ENCODE results near the gene NOS1AP. TPM values are rescaled to one million over a fixed set of nuclear protein-coding genes. Genes with fewer than 3 reads are reported as not detected.

The NOS1AP gene
- total RNA-seq, 2 donors from 2014 or later = not detected

DNA sequence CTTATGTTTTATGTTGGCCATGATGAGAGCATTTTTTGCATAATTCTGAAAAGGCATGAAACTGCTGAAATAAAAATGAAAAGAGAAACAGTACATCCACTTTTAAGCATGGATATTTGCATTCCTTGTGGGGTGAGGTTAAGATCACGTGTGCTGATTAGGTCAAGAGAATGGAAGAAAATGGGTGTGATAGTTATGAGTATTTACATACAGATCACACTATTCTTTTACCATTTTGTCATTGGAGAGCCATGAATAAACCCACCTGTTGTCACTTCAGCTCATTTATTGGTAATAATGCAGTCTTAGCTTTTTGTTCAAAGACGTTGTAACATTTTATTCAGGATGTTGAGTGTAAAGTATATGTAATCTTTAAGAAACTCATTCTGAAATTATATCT, 153.2 kb downstream of the NOS1AP start:
- no peak overlapping the region for H3K4me3 Mint-ChIP-seq
- H3K36me3 Mint-ChIP-seq (ENCODE audit: low read depth) = no peaks in the 10 kb centered on the region
- H3K4me1 Mint-ChIP-seq = no peaks in the 10 kb centered on the region
- H3K9me3 ChIP-seq (ENCODE audit: control insufficient read depth, low read length, poor library complexity, severe bottlenecking) = no peaks in the 10 kb centered on the region
- H3K27ac Mint-ChIP-seq = no peak overlapping the region
- DNase-seq (no peak), ATAC-seq (no peak)
- H3K27me3 Mint-ChIP-seq = peaks cover 55% of the 10 kb centered on the region

DNA sequence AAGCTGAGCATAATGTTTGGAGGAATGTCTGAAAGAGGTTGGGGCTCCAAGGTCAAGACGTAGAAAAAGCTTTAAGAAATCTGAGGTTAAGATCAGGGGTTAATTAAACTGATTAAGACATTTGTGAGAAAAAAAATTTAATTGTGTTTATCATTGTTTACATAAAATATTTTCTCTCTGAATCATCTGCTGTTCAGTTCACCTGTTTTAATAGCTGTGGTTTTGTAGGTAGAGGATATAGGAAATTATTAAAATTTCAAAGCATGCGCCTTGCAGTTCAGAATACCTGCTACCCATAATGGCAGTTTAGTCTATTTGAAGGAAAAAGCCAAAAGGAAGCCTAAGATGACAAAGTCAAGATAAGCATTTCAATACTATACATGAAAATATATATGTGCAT, 154.0 kb downstream of the NOS1AP start:
- peaks cover 58% of the 10 kb centered on the region for H3K27me3 Mint-ChIP-seq
- no peaks in the 10 kb centered on the region for H3K9me3 ChIP-seq (ENCODE audit: control insufficient read depth, low read length, poor library complexity, severe bottlenecking)
- no peaks in the 10 kb centered on the region for H3K36me3 Mint-ChIP-seq (ENCODE audit: low read depth)
- no peak overlapping the region for H3K27ac Mint-ChIP-seq
- no peak for ATAC-seq
- no peak for DNase-seq
- H3K4me3 Mint-ChIP-seq = no peak overlapping the region
- no peaks in the 10 kb centered on the region for H3K4me1 Mint-ChIP-seq

DNA sequence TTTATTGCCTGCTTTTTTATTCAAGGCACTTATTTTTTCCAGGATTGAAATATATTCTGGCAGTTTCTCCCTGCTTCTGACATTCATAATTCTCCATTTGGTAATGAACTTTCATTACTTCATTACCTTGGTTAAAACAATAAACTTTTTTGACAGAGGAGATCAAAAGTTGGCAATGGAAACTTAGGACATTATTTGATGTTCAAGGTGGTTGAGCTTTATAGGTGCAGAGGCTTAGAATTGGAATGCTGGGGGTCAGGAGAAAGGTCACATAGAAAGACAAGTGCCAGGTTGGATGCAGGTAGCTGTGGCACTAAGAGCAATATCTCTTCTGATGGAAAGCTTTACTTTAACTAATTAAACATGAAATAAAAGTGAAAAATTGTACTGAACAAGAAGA, 154.8 kb downstream of the NOS1AP start:
- Mint-ChIP-seq H3K27ac (no peak overlapping the region), H3K4me3 (no peak overlapping the region), H3K27me3 (peaks cover 53% of the 10 kb centered on the region), H3K4me1 (no peaks in the 10 kb centered on the region), H3K36me3 (ENCODE audit: low read depth) (no peaks in the 10 kb centered on the region)
- DNase-seq (no peak), ATAC-seq (no peak)
- no peaks in the 10 kb centered on the region for H3K9me3 ChIP-seq (ENCODE audit: control insufficient read depth, low read length, poor library complexity, severe bottlenecking)

DNA sequence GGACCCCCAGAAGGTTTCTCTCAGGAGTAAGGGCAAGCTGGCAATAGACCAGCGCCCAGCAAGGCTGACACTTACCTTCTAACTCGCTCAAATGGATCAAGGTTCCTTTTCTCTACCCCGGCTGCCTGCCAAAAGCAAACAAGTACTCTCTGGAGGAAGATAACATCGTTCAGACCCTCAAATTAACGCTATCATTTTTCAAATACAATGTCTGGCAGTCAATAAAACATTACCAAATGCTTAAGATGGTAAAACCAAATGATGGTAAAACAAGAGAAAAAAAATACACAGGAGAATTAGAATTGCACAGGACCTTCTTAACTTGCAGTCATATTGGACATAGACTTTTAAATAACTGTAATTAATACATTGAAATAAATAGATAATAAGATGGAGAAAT, 159.1 kb downstream of the NOS1AP start:
- H3K4me1 Mint-ChIP-seq = peaks cover 2% of the 10 kb centered on the region
- no peak overlapping the region for H3K27ac Mint-ChIP-seq
- ATAC-seq = no peak

DNA sequence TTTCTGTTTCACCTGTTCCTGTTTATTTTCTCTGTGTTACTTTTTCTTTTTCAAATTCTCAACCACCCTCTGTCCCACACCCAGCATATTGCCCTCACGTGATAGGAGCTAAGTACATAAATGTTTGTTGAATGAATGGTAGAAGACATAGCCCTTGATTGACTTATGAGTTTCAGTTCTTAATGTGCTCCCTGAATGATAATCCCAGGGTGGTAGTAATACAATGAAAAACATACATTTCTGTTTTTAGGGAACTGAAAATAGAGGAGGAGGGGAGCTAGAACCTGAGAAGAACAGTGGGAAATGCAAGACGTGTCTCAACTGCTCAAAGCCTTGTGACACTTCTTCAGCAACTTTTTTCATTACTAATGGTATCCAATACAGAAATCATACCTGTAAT, 160.1 kb downstream of the NOS1AP start:
- no peak for ATAC-seq
- Mint-ChIP-seq H3K27ac (no peak overlapping the region), H3K4me3 (no peak overlapping the region), H3K27me3 (peaks cover 32% of the 10 kb centered on the region), H3K4me1 (peaks cover 2% of the 10 kb centered on the region), H3K36me3 (ENCODE audit: low read depth) (no peaks in the 10 kb centered on the region)
- no peak for DNase-seq
- no peaks in the 10 kb centered on the region for H3K9me3 ChIP-seq (ENCODE audit: control insufficient read depth, low read length, poor library complexity, severe bottlenecking)

More for the DNA sequence above, 159.1 kb downstream of the NOS1AP start:
- Mint-ChIP-seq H3K4me3 (no peak overlapping the region), H3K27me3 (peaks cover 40% of the 10 kb centered on the region), H3K36me3 (ENCODE audit: low read depth) (no peaks in the 10 kb centered on the region)
- no peak for DNase-seq
- no peaks in the 10 kb centered on the region for H3K9me3 ChIP-seq (ENCODE audit: control insufficient read depth, low read length, poor library complexity, severe bottlenecking)

DNA sequence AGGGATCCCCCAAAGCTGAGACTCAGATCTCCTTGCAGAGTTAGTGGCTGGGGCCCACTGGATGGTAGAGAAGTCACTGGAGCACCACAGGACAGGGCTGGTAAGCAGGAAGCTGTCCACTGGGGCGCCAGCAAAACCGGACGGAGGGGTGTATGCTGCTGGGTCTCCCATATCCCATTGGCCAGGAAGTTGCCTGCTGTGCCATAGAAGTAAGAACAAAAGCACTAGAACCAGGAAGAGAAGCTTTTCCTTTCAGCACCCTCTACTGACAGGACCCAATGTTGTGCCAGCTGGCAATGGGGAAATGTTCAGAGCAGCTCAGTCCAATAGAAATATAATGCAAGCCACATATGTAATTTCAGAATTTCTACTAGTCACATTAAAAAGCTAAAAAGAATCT, 160.6 kb downstream of the NOS1AP start:
- H3K27ac Mint-ChIP-seq = no peak overlapping the region

DNA sequence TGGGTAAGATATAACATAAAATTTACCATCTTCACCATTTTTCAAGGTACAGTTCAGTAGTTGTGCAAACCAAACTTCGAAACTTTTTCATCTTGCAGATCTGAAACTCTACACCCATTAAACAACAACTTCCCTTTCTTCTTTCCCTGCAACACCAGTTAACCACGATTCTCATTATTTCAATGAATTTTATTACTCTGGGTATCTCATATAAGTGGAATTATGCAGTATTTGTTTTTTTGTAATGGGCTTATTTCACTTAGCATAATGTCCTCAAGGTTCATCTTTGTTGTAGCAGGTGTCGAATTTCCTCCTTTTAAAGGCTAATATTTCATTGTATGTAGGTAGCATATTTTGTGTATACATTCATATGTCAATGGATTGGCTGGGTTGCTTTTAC, 161.0 kb downstream of the NOS1AP start:
- Mint-ChIP-seq H3K36me3 (ENCODE audit: low read depth) (no peaks in the 10 kb centered on the region), H3K4me1 (peaks cover 2% of the 10 kb centered on the region), H3K27me3 (peaks cover 30% of the 10 kb centered on the region), H3K27ac (no peak overlapping the region), H3K4me3 (no peak overlapping the region)
- DNase-seq (no peak), ATAC-seq (no peak)
- no peaks in the 10 kb centered on the region for H3K9me3 ChIP-seq (ENCODE audit: control insufficient read depth, low read length, poor library complexity, severe bottlenecking)

More for the DNA sequence above, 160.6 kb downstream of the NOS1AP start:
- DNase-seq (no peak), ATAC-seq (no peak)
- H3K9me3 ChIP-seq (ENCODE audit: control insufficient read depth, low read length, poor library complexity, severe bottlenecking) = no peaks in the 10 kb centered on the region
- no peaks in the 10 kb centered on the region for H3K36me3 Mint-ChIP-seq (ENCODE audit: low read depth)
- H3K4me1 Mint-ChIP-seq = peaks cover 2% of the 10 kb centered on the region
- H3K27me3 Mint-ChIP-seq = peaks cover 30% of the 10 kb centered on the region
- no peak overlapping the region for H3K4me3 Mint-ChIP-seq

DNA sequence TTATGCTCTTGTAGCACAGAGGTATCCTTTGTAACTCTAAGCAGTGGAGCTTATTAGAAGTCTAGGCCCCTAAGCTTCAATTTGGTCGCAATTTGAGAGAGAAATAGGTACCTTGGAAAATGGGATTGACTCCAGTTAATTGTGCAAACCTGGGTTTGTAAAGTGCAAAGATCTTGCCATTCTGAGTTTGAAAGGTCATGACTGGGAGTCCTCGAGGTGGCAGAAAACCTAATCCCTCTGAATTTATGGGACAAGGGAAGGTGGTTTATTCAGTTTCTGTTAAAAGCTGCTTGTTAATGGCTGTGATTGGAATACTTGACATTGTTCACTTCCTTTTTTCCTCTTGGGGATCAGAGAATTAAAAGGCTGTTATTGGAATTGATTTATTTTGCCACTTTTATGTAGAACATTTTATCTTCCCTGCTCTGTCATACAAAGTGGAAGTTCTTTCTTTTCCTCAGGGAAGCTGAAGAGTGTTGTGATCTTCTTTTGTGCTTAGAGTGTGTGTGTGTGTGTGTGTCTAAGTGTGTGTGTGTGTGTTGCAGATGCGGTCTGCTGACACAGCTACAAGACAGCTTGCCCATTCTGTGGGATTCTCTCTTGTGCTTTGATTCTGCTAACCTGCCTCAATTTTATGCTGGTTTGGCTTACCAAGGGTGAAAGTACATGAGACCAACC, 162.7 kb downstream of the NOS1AP start:
- no peaks in the 10 kb centered on the region for H3K36me3 Mint-ChIP-seq (ENCODE audit: low read depth)
- no peak overlapping the region for H3K4me3 Mint-ChIP-seq
- no peaks in the 10 kb centered on the region for H3K9me3 ChIP-seq (ENCODE audit: control insufficient read depth, low read length, poor library complexity, severe bottlenecking)
- no peak for DNase-seq
- H3K4me1 Mint-ChIP-seq = peaks cover 2% of the 10 kb centered on the region
- H3K27me3 Mint-ChIP-seq = peaks cover 45% of the 10 kb centered on the region
- ATAC-seq = no peak
- H3K27ac Mint-ChIP-seq = no peak overlapping the region

DNA sequence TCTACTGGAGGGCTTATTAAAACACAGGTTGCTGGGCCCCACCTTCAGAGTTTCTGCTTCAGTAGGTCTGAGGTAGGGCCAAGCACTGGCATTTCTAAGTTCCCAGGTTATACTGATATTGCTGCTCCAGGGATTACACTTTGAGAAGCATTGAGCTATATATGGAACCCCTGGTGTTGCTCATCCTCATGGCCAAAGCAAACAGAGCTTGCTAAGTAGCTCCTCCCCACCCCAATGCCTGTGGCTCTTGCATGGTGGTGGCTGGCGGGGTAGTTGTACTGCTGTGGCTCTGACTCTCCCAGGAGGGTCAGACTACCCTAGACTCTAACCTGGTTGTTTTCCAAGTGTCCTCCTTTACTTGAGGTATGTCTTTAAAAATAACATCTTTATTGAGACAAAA, 163.6 kb downstream of the NOS1AP start:
- no peaks in the 10 kb centered on the region for H3K36me3 Mint-ChIP-seq (ENCODE audit: low read depth)
- H3K27ac Mint-ChIP-seq = no peak overlapping the region
- DNase-seq (no peak), ATAC-seq (no peak)
- H3K27me3 Mint-ChIP-seq = peaks cover 37% of the 10 kb centered on the region
- no peak overlapping the region for H3K4me3 Mint-ChIP-seq
- peaks cover 2% of the 10 kb centered on the region for H3K4me1 Mint-ChIP-seq
- no peaks in the 10 kb centered on the region for H3K9me3 ChIP-seq (ENCODE audit: control insufficient read depth, low read length, poor library complexity, severe bottlenecking)

DNA sequence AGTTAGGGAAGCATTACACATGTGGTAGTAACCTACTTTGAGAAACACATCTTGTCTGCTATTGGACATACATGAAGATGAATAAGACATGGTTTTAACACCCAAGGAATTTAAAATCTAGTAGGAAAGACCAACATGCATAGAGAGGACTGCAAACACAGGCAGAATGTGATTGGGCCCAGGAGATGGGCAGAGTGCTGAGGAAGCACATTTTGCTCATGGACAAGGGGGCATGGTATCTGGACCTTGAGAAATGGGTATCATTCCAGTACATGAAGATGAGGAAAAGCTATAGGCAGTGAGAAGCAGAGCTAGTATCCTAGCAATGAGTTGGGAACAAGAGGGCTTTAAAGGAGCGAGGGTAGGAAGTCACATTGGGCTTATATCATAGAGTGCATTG, 164.4 kb downstream of the NOS1AP start:
- Mint-ChIP-seq H3K4me3 (no peak overlapping the region), H3K4me1 (peaks cover 2% of the 10 kb centered on the region), H3K27ac (no peak overlapping the region), H3K27me3 (peaks cover 31% of the 10 kb centered on the region), H3K36me3 (ENCODE audit: low read depth) (no peaks in the 10 kb centered on the region)
- no peaks in the 10 kb centered on the region for H3K9me3 ChIP-seq (ENCODE audit: control insufficient read depth, low read length, poor library complexity, severe bottlenecking)
- DNase-seq = no peak
- no peak for ATAC-seq

DNA sequence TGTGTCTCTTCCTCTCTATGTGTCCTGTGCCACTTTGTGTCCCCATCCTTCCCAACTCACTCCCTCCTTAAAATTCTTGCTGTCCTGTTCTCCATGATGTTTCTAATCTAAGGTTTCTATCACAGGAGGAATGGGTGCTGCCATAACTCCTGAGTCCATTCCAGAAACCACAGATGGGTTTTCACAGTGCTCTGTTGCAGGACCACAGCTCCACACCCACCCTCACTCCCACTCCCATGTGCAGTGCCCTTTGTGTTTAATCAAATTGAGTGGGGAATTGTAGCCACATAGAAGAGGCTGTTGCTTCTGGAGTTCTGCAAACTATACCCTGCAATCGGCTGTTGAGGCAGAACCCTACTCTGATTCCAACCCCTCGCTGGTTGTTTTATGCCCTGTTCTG, 165.1 kb downstream of the NOS1AP start:
- H3K4me3 Mint-ChIP-seq = no peak overlapping the region
- DNase-seq = no peak
- no peaks in the 10 kb centered on the region for H3K36me3 Mint-ChIP-seq (ENCODE audit: low read depth)
- H3K27me3 Mint-ChIP-seq = peaks cover 36% of the 10 kb centered on the region
- no peak overlapping the region for H3K27ac Mint-ChIP-seq
- H3K9me3 ChIP-seq (ENCODE audit: control insufficient read depth, low read length, poor library complexity, severe bottlenecking) = no peaks in the 10 kb centered on the region
- ATAC-seq = no peak
- H3K4me1 Mint-ChIP-seq = peaks cover under 1% of the 10 kb centered on the region

DNA sequence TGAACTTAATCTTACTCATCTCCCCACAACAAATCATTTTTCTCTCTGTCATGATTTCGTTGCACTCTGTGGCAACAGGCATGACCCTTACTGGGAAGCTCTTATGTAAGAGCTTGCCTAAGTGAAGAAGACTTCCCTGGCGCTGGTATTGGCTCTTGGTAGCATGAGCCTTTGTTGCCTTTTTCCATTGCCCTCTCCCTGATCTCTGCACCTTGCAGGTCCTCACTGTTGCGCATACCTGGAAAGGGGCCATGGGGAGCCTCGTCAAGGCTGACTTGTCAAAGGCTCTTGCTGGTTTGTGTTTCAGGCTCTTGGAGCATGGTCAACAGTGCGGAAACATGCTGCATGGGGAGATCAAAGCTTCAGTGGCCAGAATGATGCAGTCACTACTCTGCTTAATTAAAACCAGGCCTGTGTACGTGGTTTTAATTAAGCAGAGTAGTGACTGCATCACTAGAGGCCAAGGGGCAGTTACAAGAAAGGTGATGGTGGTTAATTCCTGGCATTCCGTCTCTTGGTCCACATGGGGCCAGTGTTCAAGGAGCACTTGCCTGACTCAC, 165.8 kb downstream of the NOS1AP start:
- H3K27ac Mint-ChIP-seq = no peak overlapping the region
- H3K36me3 Mint-ChIP-seq (ENCODE audit: low read depth) = no peaks in the 10 kb centered on the region
- no peak for DNase-seq
- no peaks in the 10 kb centered on the region for H3K9me3 ChIP-seq (ENCODE audit: control insufficient read depth, low read length, poor library complexity, severe bottlenecking)
- no peak for ATAC-seq
- no peak overlapping the region for H3K4me3 Mint-ChIP-seq
- peaks cover 33% of the 10 kb centered on the region for H3K27me3 Mint-ChIP-seq
- no peaks in the 10 kb centered on the region for H3K4me1 Mint-ChIP-seq

DNA sequence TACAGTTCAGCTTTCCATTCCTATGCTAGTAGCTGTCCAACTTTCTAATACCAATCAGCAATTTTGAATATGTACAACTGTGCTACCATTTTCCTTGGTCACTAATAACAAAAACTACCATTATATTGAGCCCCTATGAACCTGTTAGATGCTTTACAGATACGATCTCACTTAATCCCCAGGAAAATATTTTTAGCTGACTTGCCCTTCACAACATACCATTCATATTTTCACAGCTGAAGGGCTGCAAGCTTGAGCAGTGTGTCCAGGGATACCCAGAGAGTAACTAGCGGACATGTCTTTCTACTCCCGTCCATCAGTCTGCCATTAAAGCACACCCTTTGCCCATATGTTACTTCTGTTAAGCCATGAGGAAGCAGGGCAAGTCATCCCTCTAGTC, 166.7 kb downstream of the NOS1AP start:
- no peak overlapping the region for H3K27ac Mint-ChIP-seq
- H3K4me3 Mint-ChIP-seq = no peak overlapping the region
- no peak for ATAC-seq
- no peaks in the 10 kb centered on the region for H3K4me1 Mint-ChIP-seq
- H3K9me3 ChIP-seq (ENCODE audit: control insufficient read depth, low read length, poor library complexity, severe bottlenecking) = no peaks in the 10 kb centered on the region
- no peak for DNase-seq
- H3K36me3 Mint-ChIP-seq (ENCODE audit: low read depth) = no peaks in the 10 kb centered on the region
- peaks cover 41% of the 10 kb centered on the region for H3K27me3 Mint-ChIP-seq

DNA sequence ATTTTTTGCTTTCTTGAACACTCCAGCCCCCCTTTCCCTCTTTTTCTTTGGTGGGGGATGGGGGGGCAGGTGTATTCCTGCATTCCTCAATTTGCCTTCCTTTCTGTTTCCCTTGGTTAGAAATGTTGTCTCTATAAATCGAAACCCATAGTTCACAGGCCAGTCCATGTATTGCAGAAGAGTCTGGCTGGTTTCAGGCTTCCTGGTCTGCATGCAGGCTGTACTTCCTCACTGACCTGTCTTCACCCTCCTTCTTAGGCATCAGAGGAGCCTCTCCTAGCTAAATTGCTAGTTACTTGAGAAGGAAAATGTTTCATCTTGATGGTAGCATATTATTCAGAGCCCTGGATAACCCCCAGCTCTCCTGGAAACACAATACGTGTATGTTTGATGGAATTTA, 167.1 kb downstream of the NOS1AP start:
- no peak for ATAC-seq
- no peaks in the 10 kb centered on the region for H3K9me3 ChIP-seq (ENCODE audit: control insufficient read depth, low read length, poor library complexity, severe bottlenecking)
- Mint-ChIP-seq H3K4me3 (no peak overlapping the region), H3K4me1 (no peaks in the 10 kb centered on the region), H3K27ac (no peak overlapping the region), H3K36me3 (ENCODE audit: low read depth) (no peaks in the 10 kb centered on the region), H3K27me3 (peaks cover 41% of the 10 kb centered on the region)
- DNase-seq = no peak
